Caki2 (cell line): ENCODE results near the gene INSR. TPM values are rescaled to one million over a fixed set of nuclear protein-coding genes. Genes with fewer than 3 reads are reported as not detected.
"Not testable (repeated sequence)": the region's sequence is repeated elsewhere in the genome, so short reads cannot be mapped to it uniquely, and the experiment has no call there.

Experiments used
- DNase-seq: peaks from one replicate; pipeline ENCODE4 v3.0.0-alpha.2; 2015; ENCODE audit warnings: low read depth
- in situ Hi-C: cut with HindIII; loops from 2 replicates; pipeline ENCODE4 v1.10.0; 2016; ENCODE audit warnings: low sequenced_read_pairs, low pct_unique_long_range_greater_than_20kb, mixed read lengths
- total RNA-seq: library from RNA; depleted of rRNA; stranded (reverse); fragments of >200 nt; shearing (Covaris generic); gene quantifications from 2 replicates; pipeline ENCODE4 v1.2.3, GENCODE V29; 2014; ENCODE audit warnings: low replicate concordance; rRNA removed

The INSR gene
- total RNA-seq, 1 experiment from 2014 or later: 7.0 TPM

- in situ Hi-C loops: no loop called here
- DNase-seq: no peak
These were observed 196.1 kb downstream of the INSR start for GRCh38 chr19:7098096-7098495.

- no peak for DNase-seq
- in situ Hi-C loops: no loop called here
These were observed 205.2 kb downstream of the INSR start for GRCh38 chr19:7088999-7089398.

- in situ Hi-C loops: no loop called here
- DNase-seq: peak; percentile 34
These were observed 210.9 kb downstream of the INSR start for GRCh38 chr19:7083076-7083956.

- DNase-seq: no peak
- in situ Hi-C loops: no loop called here
These were observed 216.2 kb downstream of the INSR start for GRCh38 chr19:7078008-7078407.

- DNase-seq: no peak
- in situ Hi-C loops: no loop called here
These were observed 218.1 kb downstream of the INSR start for GRCh38 chr19:7076151-7076550.

GRCh38 chr19:7074705-7075282, 219.4 kb downstream of the INSR start:
- in situ Hi-C loops: no loop called here
- no peak for DNase-seq

GRCh38 chr19:7072541-7072940, 221.7 kb downstream of the INSR start:
- DNase-seq: no peak
- in situ Hi-C loops: no loop called here

GRCh38 chr19:7069904-7070226, 224.3 kb downstream of the INSR start:
- in situ Hi-C loops: no loop called here
- no peak for DNase-seq

- in situ Hi-C loops: no loop called here
- DNase-seq: peak; percentile 88
These were observed 224.9 kb downstream of the INSR start, which contains the start of gene ZNF557 for GRCh38 chr19:7069042-7069903. TSS of gene ZNF557 (plus strand) at chr19:7069703. CDS start at chr19:7075075, 5,372 bp downstream.

GRCh38 chr19:7068599-7068998, 225.6 kb downstream of the INSR start:
- DNase-seq: no peak
- in situ Hi-C loops: no loop called here

- DNase-seq: no peak
- in situ Hi-C loops: no loop called here
These were observed 226.5 kb downstream of the INSR start for GRCh38 chr19:7067716-7068115.

- in situ Hi-C loops, DNase-seq: not testable (repeated sequence)
These were observed 227.1 kb downstream of the INSR start for GRCh38 chr19:7067122-7067521.

- in situ Hi-C loops: no loop called here
- no peak for DNase-seq
These were observed 230.3 kb downstream of the INSR start for GRCh38 chr19:7063764-7064418.

- in situ Hi-C loops: no loop called here
- DNase-seq: no peak
These were observed 230.9 kb downstream of the INSR start for GRCh38 chr19:7063339-7063738.

Other genes starting within 250 kb of the INSR start
- gene MBD3L2, start 245.1 kb downstream of the INSR start, total RNA-seq: not detected in 2 replicates
- gene MBD3L3, start 235.7 kb downstream of the INSR start, total RNA-seq: not detected in 2 replicates
- 1.6 and 3.1 TPM in 2 replicates for gene ZNF557, start 224.7 kb downstream of the INSR start, total RNA-seq
- 14.7 and 28.1 TPM in 2 replicates for gene ARHGEF18, start 54.5 kb upstream of the INSR start, total RNA-seq
- 4.7 and 9.1 TPM in 2 replicates for gene PEX11G, start 194.6 kb upstream of the INSR start, total RNA-seq
- 22.9 and 33.6 TPM in 2 replicates for gene ZNF358, start 221.7 kb upstream of the INSR start, total RNA-seq
- gene MCOLN1, start 228.2 kb upstream of the INSR start, total RNA-seq: 0.61 and 3.2 TPM in 2 replicates
- gene PNPLA6, start 241.3 kb upstream of the INSR start, total RNA-seq: 38.0 and 39.4 TPM in 2 replicates